LHCN-M2 (cell line): Measurements from ENCODE around the gene NHLH1. TPM values are rescaled to one million over a fixed set of nuclear protein-coding genes. Genes with fewer than 3 reads are reported as not detected.

Experiments used
- DNase-seq: peaks from one replicate; pipeline ENCODE4 v3.0.0-alpha.2; 2012; ENCODE audit warnings: low read depth
- total RNA-seq: library from RNA; depleted of rRNA; stranded (reverse); fragments of >200 nt; gene quantifications from 2 replicates; pipeline ENCODE4 v1.2.3, GENCODE V29; 2014; rRNA removed

NHLH1 gene
- total RNA-seq, 1 experiment from 2014 or later, result not detected

- DNase-seq, result no peak
These were observed 44.6 kb downstream of the NHLH1 start for GRCh38 chr1:160411271-160412027.

GRCh38 chr1:160412028-160412362, 45.1 kb downstream of the NHLH1 start:
- DNase-seq, result no peak

- DNase-seq, result no peak
These were observed 46.8 kb downstream of the NHLH1 start for GRCh38 chr1:160413716-160414115.

GRCh38 chr1:160414881-160415280, 48.0 kb downstream of the NHLH1 start:
- DNase-seq, result no peak

GRCh38 chr1:160415696-160416290, 48.9 kb downstream of the NHLH1 start:
- no peak for DNase-seq

- peak; percentile 29 for DNase-seq
These were observed 49.5 kb downstream of the NHLH1 start for GRCh38 chr1:160416369-160416768.

- DNase-seq, result no peak
These were observed 51.6 kb downstream of the NHLH1 start for GRCh38 chr1:160418483-160418882.

GRCh38 chr1:160419150-160419837, 52.4 kb downstream of the NHLH1 start:
- no peak for DNase-seq

- DNase-seq, result no peak
These were observed 52.9 kb downstream of the NHLH1 start for GRCh38 chr1:160419838-160420169.

GRCh38 chr1:160420881-160421842, 54.3 kb downstream of the NHLH1 start:
- DNase-seq, result no peak

GRCh38 chr1:160421881-160422280, 55.0 kb downstream of the NHLH1 start:
- DNase-seq, result no peak

Other genes with a start within 250 kb of the NHLH1 start
- not detected in 2 replicates for gene ATP1A4, start 215.5 kb upstream of the NHLH1 start, total RNA-seq
- gene CASQ1, start 176.5 kb upstream of the NHLH1 start, total RNA-seq, result not detected in 2 replicates
- 150 and 200 TPM in 2 replicates for gene PEA15, start 161.7 kb upstream of the NHLH1 start, total RNA-seq
- gene DCAF8, start 104.5 kb upstream of the NHLH1 start, total RNA-seq, result 73.1 and 76.4 TPM in 2 replicates
- gene PEX19, start 81.9 kb upstream of the NHLH1 start, total RNA-seq, result 81.8 and 83.7 TPM in 2 replicates
- 130 and 149 TPM in 2 replicates for gene COPA, start 23.8 kb upstream of the NHLH1 start, total RNA-seq
- gene NCSTN, start 23.7 kb upstream of the NHLH1 start, total RNA-seq, result 82.5 and 95.6 TPM in 2 replicates
- gene VANGL2, start 33.5 kb downstream of the NHLH1 start, total RNA-seq, result under 0.01 TPM in 1 of 2 replicates, not detected in the other
- not detected in 2 replicates for gene SLAMF6, start 156.2 kb downstream of the NHLH1 start, total RNA-seq
- not detected in 2 replicates for gene CD84, start 212.4 kb downstream of the NHLH1 start, total RNA-seq